ENCODE results near the gene CTSD. TPM values are rescaled to one million over a fixed set of nuclear protein-coding genes. Genes with fewer than 3 reads are reported as not detected.
A peak's percentile ranks its signal among the peaks of the same experiment; 100 is the strongest.

The CTSD gene
- total RNA-seq, 1 donor from 2014 or later = 92.1 TPM

DNA sequence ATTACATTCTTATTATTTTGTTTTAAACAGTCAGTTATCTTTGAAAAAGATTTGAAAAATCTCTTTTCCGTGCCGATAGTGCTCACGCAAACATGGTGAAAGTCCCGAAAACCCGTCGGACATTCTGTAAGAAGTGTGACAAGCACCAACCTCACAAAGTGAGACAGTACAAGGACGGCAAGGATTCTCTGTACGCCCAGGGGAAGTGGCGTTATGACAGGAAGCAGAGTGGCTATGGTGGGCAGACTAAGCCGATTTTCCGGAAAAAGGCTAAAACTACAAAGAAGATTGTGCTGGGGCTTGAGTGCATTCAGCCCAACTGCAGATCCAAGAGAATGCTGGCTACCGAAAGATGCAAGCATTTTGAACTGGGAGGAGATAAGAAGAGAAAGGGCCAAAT lies 28.7 kb upstream of the CTSD start:
- Mint-ChIP-seq H3K27ac (peak overlapping the region; percentile 58), H3K36me3 (ENCODE audit: low read depth) (no peaks in the 10 kb centered on the region), H3K9me3 (no peaks in the 10 kb centered on the region), H3K4me3 (peak overlapping the region; percentile 65), H3K27me3 (ENCODE audit: insufficient read depth) (peaks cover 11% of the 10 kb centered on the region), H3K4me1 (ENCODE audit: low read depth) (peaks cover 6% of the 10 kb centered on the region)
- no peak for DNase-seq (ENCODE audit: low spot score)
- intact Hi-C loops (cut with micrococcal nuclease) = no loop called here

DNA sequence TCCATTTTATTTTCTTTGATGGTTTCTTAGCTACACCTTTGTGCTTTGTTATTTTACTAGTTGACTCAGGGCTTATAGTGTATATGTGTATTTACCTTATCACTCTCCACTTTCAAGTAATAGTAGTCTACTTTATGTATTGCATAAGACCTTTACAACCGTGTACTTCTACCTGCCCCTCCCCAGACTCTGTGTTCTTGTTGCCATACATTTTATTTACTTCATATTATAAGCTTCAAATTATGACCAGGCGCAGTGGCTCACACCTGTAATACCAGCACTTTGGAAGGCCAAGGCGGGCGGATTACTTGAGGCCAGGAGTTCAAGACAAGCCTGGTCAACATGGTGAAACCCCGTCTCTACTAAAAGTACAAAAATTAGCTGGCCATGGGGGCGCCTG lies 28.2 kb upstream of the CTSD start:
- Mint-ChIP-seq H3K36me3 (ENCODE audit: low read depth) (no peaks in the 10 kb centered on the region), H3K27me3 (ENCODE audit: insufficient read depth) (peaks cover 13% of the 10 kb centered on the region), H3K9me3 (no peaks in the 10 kb centered on the region), H3K4me1 (ENCODE audit: low read depth) (peaks cover 6% of the 10 kb centered on the region), H3K4me3 (no peak overlapping the region), H3K27ac (no peak overlapping the region)
- intact Hi-C loops (cut with micrococcal nuclease) = no loop called here
- DNase-seq (ENCODE audit: low spot score) = no peak

DNA sequence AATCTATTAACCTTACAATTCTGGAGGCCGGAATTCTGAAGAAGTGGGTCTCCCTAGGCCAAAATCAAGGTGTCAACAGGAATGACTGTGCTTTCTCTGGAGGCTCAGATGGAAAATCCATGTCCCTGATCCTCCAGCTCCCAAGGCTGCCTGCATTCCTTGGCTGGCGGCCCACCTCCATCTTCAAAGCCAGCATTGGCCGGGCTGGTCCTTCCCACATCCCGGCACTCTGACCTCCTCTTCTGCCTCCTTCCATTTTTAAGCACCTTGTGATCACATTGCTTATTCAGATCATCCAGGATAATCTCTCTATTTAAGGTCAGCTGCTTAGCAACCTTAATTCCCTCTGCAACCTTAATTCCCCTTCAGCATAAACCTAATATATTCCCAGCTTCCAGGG lies 22.7 kb upstream of the CTSD start:
- intact Hi-C loops (cut with micrococcal nuclease) = no loop called here
- no peaks in the 10 kb centered on the region for H3K4me1 Mint-ChIP-seq (ENCODE audit: low read depth)
- no peak for DNase-seq (ENCODE audit: low spot score)
- H3K27me3 Mint-ChIP-seq (ENCODE audit: insufficient read depth) = peaks cover 11% of the 10 kb centered on the region
- no peaks in the 10 kb centered on the region for H3K9me3 Mint-ChIP-seq
- no peaks in the 10 kb centered on the region for H3K36me3 Mint-ChIP-seq (ENCODE audit: low read depth)
- H3K4me3 Mint-ChIP-seq = no peak overlapping the region
- no peak overlapping the region for H3K27ac Mint-ChIP-seq

DNA sequence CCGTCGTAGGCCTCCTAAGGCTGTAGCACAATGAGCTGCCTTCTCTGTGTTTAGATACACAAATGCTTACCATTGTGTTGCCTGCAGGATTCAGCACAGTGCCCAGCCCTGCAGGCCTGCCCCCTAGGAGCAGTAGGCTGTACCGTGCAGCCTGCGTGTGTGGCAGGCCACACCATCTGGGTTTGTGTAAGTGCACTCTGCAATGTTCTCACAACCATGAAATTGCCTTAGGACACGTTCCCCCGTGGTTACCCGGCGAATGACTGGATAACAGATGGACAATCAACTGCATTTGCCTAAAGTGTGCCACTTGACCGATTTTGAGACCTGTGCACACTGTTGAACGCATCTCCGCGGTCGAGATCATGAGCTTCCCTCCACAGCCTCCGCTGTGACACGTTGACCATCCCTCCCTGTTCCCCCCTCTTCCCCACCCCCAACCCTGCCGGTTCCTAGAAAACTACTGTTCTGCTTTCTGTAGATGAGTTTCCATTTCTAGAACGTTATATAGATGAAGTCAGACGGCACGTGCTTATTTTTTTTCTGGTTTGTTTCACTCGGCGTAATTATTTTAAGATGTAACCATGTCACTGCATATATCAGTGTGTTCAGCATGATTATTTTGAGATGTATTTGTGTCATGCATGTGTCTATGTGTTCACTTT lies 22.2 kb upstream of the CTSD start:
- Mint-ChIP-seq H3K36me3 (ENCODE audit: low read depth) (no peaks in the 10 kb centered on the region), H3K4me3 (no peak overlapping the region), H3K4me1 (ENCODE audit: low read depth) (no peaks in the 10 kb centered on the region), H3K27ac (no peak overlapping the region), H3K9me3 (no peaks in the 10 kb centered on the region), H3K27me3 (ENCODE audit: insufficient read depth) (peaks cover 8% of the 10 kb centered on the region)
- no peak for DNase-seq (ENCODE audit: low spot score)
- intact Hi-C loops (cut with micrococcal nuclease) = no loop called here

DNA sequence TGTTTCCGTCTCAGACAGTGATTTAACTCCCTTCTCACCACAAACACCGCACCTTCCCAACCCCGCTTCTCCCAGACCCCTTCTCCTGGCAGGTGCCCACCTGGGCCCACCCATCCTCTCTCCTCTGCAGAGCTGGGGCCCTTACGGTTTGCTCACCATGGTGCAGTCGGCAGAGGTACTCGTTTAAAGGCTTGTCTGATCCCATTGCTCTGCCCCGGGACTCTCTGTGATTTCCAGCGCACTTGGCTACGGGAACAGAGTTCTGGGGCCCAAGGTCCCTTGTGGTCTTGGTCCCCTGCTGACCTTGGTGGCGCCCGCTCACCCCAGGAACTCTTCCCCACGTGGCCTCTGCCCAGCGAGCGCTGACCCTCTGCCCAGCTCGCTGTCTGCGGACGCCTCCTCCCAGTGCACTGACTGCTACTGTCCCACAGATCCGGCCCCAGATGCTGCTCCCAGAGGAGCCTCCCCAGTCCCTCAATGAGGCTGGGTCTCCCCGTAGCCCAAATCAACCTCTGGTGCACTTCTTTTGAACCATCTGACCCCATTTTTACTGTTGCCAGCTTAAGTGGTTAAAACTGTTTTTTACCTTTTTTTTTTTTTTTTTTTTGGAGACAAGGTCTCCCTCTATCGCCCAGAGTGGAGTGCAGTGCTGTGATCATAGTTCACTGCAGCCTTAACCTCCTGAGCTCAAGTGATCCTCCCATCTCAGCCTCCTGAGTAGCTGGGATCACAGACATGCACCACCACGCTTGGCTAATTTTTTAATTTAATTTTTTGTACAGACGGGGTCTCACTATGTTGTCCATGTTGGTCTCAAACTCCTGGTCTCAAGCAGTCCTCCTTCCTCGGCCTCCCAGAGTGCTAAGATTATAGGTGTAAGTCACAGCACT lies 21.3 kb upstream of the CTSD start:
- H3K9me3 Mint-ChIP-seq = no peaks in the 10 kb centered on the region
- no peak overlapping the region for H3K27ac Mint-ChIP-seq
- no peaks in the 10 kb centered on the region for H3K4me1 Mint-ChIP-seq (ENCODE audit: low read depth)
- intact Hi-C loops (cut with micrococcal nuclease) = no loop called here
- H3K27me3 Mint-ChIP-seq (ENCODE audit: insufficient read depth) = peaks cover 6% of the 10 kb centered on the region
- DNase-seq (ENCODE audit: low spot score) = no peak
- no peak overlapping the region for H3K4me3 Mint-ChIP-seq
- H3K36me3 Mint-ChIP-seq (ENCODE audit: low read depth) = no peaks in the 10 kb centered on the region

DNA sequence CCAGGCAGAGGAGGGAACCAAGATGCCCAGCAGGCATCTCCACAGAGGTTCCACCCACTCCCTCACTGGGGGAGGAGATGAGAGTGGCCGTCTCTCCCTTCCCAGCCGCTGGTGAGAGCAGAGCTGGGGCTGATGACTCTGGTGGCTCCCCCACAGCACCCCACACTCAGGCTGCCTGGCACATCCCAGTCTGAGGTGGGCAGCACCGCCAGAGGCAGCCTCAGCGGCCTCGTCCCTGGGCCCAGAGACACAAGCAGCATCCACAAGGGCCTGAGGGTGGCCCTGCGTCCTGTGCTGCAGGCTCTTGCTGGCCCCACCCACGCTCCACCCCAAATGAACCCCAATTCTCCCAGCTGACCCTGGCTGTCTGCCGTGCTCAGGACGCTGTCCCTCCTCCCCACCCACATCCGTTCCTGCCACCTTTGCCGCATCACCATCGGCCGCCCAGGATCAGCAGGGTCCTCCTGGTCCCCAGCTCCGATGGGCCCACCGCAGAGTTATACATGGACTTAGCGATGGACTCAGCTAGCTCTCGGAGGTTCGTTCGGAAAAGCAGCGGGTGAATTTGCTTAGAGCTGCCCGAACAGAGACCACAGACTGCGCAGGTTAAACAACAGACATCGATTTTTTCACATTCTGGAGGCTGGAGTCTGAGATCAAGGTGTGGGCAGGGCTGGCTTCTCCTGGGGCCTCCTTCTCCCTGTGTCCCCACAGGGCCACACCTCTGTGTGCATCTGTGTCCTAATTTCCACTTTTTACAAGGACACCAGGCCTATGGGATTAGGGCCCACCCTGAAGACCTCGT lies 20.2 kb upstream of the CTSD start:
- Mint-ChIP-seq H3K36me3 (ENCODE audit: low read depth) (no peaks in the 10 kb centered on the region), H3K4me3 (no peak overlapping the region), H3K27ac (no peak overlapping the region), H3K9me3 (no peaks in the 10 kb centered on the region), H3K27me3 (ENCODE audit: insufficient read depth) (peaks cover 3% of the 10 kb centered on the region), H3K4me1 (ENCODE audit: low read depth) (no peaks in the 10 kb centered on the region)
- intact Hi-C loops (cut with micrococcal nuclease) = no loop called here
- no peak for DNase-seq (ENCODE audit: low spot score)

DNA sequence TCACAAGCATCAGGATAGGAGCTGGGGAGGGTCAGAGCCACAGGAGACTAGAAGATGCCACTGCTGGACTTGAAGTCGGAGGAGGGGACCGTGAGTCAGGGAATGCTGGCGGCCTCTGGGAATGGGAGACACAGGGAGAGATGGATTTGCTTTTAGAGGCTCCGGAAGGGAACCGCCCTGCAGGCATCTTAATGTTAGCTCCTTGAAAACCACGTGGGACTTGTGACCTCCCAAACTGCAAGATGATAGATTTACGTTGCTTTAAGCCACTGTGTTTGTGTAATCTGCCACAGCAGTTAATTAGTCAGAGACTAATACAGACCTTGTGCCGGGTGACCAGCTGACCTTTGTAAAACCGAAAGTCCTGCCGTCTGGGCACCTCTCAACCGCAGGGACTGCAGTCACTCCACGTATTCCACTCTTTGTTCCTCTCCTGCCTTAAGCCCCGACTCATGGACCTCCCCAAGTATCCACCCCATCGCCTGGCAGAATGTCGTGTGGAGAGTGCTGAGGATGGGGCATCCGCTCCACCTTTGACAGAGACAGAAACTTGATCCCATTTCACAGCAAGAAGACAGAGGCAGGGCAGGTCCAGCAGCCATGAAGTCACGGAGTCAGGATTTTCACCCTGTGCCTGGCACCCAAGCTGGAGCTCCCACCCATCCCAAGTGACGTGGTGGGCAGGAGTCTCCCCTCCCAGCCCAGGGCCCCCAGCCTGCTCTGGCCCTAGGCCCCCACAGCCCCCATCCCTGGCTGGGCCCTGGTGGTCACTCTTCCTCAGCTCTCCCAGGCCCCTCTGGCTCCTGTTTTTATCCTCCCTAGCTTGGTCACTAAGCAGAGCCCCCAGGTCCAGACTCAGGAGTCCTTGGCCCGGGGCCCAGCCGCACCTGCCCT lies 19.4 kb upstream of the CTSD start:
- H3K36me3 Mint-ChIP-seq (ENCODE audit: low read depth) = no peaks in the 10 kb centered on the region
- no peaks in the 10 kb centered on the region for H3K9me3 Mint-ChIP-seq
- no peaks in the 10 kb centered on the region for H3K4me1 Mint-ChIP-seq (ENCODE audit: low read depth)
- H3K27ac Mint-ChIP-seq = no peak overlapping the region
- DNase-seq (ENCODE audit: low spot score) = no peak
- H3K4me3 Mint-ChIP-seq = no peak overlapping the region
- intact Hi-C loops (cut with micrococcal nuclease) = no loop called here
- H3K27me3 Mint-ChIP-seq (ENCODE audit: insufficient read depth) = peaks cover 3% of the 10 kb centered on the region

DNA sequence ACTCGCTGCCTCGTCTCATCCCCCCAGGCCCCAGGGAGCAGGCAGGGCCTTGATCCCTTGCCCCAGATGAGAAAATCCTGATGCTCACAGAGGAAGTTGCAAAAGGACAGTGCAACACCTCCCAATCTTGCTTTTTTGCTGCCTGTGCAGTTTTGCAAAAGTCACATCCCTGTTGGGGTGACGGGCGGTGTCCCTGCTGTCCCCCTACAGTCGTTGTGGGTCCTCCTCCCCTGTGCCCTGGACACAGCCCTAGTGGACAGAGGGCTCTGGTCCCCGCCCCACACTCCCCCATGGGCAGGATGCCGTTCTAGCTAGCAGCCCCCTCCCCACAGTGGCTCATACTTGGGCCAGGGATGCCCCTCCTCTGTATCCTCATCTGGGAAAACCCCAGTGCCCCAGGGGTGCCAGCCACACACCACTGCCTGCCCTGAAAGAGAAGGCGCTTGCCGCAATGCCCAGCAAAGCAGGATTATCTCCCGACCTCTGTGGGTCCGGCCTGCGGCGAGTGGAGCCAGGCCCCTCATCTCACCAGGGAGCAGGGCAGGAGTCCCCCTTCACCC lies 18.4 kb upstream of the CTSD start:
- H3K27me3 Mint-ChIP-seq (ENCODE audit: insufficient read depth) = no peaks in the 10 kb centered on the region
- H3K4me3 Mint-ChIP-seq = no peak overlapping the region
- H3K36me3 Mint-ChIP-seq (ENCODE audit: low read depth) = no peaks in the 10 kb centered on the region
- H3K4me1 Mint-ChIP-seq (ENCODE audit: low read depth) = no peaks in the 10 kb centered on the region
- DNase-seq (ENCODE audit: low spot score) = no peak
- H3K9me3 Mint-ChIP-seq = no peaks in the 10 kb centered on the region
- intact Hi-C loops (cut with micrococcal nuclease) = no loop called here
- H3K27ac Mint-ChIP-seq = no peak overlapping the region

DNA sequence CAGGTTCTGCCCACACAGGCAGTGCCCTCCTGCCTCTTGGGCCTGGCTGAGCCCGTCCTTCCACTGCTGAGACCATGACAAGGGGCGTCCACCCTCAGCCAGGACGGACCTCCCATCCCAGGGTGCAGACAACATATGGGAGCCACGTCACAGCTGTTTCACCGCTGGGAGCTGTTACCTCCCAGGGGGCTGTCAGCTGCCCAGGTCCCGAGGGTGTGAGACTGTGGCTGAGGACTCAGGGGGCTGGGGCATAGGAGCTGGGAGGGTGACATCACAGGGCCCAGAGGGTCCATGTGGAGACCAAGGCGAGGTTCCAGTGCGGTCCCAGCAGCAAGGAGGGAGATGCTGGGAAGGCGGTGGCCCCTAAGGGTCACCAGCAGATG lies 17.9 kb upstream of the CTSD start:
- intact Hi-C loops (cut with micrococcal nuclease) = no loop called here
- H3K27ac Mint-ChIP-seq = no peak overlapping the region
- no peaks in the 10 kb centered on the region for H3K9me3 Mint-ChIP-seq
- no peaks in the 10 kb centered on the region for H3K4me1 Mint-ChIP-seq (ENCODE audit: low read depth)
- H3K4me3 Mint-ChIP-seq = no peak overlapping the region
- H3K27me3 Mint-ChIP-seq (ENCODE audit: insufficient read depth) = no peaks in the 10 kb centered on the region
- DNase-seq (ENCODE audit: low spot score) = no peak
- H3K36me3 Mint-ChIP-seq (ENCODE audit: low read depth) = no peaks in the 10 kb centered on the region

DNA sequence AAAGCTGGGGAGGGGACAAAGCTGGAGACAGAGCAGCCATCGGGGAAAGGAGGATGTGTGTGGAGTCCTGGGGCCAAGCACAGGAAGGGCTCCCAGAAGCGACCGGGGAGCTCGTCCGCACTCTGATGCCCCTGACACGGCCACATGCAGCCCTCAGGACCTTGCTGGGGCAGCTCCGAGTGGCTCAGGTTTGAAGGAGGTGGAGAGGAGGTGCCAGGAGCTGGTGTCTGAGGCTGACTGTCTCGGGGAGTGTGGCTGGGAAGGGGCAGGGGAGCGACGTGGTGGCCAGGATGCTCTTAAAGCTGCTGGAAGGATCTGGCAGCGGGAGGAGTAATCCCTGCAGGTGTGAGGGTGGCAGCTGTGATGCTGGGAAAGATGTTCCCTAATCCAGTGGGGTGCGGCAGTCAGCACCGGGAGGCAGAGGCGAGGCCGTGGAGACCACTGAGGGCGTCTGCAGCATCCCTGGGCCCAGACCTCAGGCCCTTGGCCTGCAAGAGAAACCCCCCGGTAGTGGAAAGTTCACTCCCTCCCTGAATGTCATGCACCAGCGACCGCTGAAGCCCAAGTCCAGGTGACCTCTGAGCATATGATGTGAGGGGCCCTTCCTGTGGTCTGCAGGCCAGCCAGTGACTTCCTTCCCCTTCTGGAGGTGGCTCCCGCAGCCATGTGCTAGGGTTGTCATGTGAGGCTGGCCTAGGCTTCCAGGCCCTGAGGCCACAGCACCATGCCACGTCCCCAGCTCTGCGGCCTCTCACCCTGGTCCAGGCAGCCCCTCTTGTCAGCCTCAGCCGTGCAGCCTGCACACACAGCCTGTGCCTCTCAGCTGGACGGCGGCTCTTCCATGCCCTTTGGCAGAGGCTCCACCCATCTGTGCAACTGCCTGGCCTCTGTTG lies 17.2 kb upstream of the CTSD start:
- H3K9me3 Mint-ChIP-seq = no peaks in the 10 kb centered on the region
- H3K27me3 Mint-ChIP-seq (ENCODE audit: insufficient read depth) = no peaks in the 10 kb centered on the region
- intact Hi-C loops (cut with micrococcal nuclease) = no loop called here
- H3K4me3 Mint-ChIP-seq = no peak overlapping the region
- H3K27ac Mint-ChIP-seq = no peak overlapping the region
- no peaks in the 10 kb centered on the region for H3K4me1 Mint-ChIP-seq (ENCODE audit: low read depth)
- H3K36me3 Mint-ChIP-seq (ENCODE audit: low read depth) = no peaks in the 10 kb centered on the region
- DNase-seq (ENCODE audit: low spot score) = no peak

DNA sequence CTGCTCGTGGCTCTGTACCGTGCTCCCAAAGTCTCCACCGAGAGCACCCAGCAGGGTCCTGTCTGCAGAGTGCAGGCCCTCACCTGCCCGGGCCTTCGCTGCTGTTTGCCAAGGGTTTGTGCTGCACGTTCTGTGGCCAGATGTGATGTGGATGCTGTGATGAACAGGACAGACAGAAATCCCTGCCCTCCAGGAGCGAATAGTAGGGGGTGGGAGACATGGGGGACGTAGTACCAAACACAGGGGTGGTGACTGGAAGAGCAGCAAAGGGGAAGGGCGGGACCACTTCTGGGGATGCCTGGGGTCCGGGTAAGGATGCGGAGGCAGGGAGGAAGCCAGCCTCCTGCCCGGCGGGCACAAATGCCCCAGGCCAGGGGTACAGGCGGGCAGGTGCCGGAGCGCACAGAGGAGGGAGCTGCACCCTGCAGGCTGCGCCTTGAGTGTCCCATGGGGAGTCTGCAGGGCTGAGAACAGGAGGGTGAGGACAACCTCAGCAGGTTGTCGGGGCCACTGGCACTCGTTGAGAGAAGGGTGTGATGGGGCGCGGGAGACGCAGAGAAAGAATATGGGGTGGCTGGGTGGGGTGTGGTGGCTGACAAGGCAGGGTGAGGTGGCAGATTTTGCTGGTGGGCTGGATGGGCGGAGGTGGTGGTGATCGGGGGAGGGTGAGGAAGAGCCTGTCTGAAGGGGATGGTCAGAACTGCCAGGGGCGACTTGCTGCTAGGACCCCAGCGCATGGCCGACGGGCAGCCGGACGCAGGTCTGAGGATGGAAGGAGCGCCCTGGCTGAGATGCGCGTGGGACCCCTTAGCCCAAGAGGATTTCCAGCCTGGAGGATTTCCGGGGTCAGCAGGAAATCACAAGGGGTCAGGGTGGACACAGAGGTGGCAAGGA lies 16.3 kb upstream of the CTSD start:
- DNase-seq (ENCODE audit: low spot score) = no peak
- Mint-ChIP-seq H3K9me3 (no peaks in the 10 kb centered on the region), H3K4me1 (ENCODE audit: low read depth) (no peaks in the 10 kb centered on the region), H3K36me3 (ENCODE audit: low read depth) (no peaks in the 10 kb centered on the region), H3K27me3 (ENCODE audit: insufficient read depth) (peaks cover under 1% of the 10 kb centered on the region), H3K4me3 (no peak overlapping the region), H3K27ac (no peak overlapping the region)
- intact Hi-C loops (cut with micrococcal nuclease) = no loop called here
